Loucy (cell line): ENCODE measurements around the gene TTLL5.
A peak's percentile ranks its signal among the peaks of the same experiment; 100 is the strongest.

Experiments
- CTCF ChIP-seq: fragments of 200-600 bp; sonication (generic); conservative IDR thresholded peaks from 2 replicates; pipeline ENCODE4 v1.5.1; 2014; ENCODE audit warnings: mild to moderate bottlenecking, antibody characterized with exemption, low read length
- EZH2phosphoT487 ChIP-seq: fragments of 200-600 bp; IDR thresholded peaks from 2 replicates; pipeline ENCODE4 v1.6.1; 2018; ENCODE audit warnings: antibody characterized with exemption, mild to moderate bottlenecking, moderate library complexity, borderline replicate concordance

- TF ChIP-seq CTCF: peak; percentile 35
- no peak for TF ChIP-seq EZH2phosphoT487
Measured at GRCh38 chr14:75970989-75971388, 309.9 kb downstream of the TTLL5 start.
